ENCODE measurements around the gene ZP2. TPM values are rescaled to one million over a fixed set of nuclear protein-coding genes. Genes with fewer than 3 reads are reported as not detected.
"Not testable (repeated sequence)": the region's sequence is repeated elsewhere in the genome, so short reads cannot be mapped to it uniquely, and the experiment has no call there.

The ZP2 gene
- total RNA-seq = not detected in 2 replicates
- long read RNA-seq = 0 reads

GRCh38 chr16:21211486-21211885, at the start of gene ZP2:
Gene ZP2, minus strand, starts transcription at chr16:21211574. Its CDS starts 27 bp downstream, at chr16:21211547.
- Mint-ChIP-seq H3K27ac (ENCODE audit: unreplicated experiment) (peak within 1 kb of the TSS; percentile 93), H3K9me3 (no peaks in the 10 kb centered on the region), H3K4me1 (no peaks in the 10 kb centered on the region), H3K27me3 (ENCODE audit: low read depth) (peaks cover 11% of the 10 kb centered on the region), H3K4me3 (no peak within 1 kb of the TSS), H3K36me3 (ENCODE audit: low read depth) (no peaks in the 10 kb centered on the region)
- DNase-seq (ENCODE audit: low read depth, low spot score) = no peak
- TF ChIP-seq CTCF (conservative IDR thresholded peaks at IDR 0.05) = no peak

- no peak overlapping the region for H3K4me3 Mint-ChIP-seq
- H3K4me1 Mint-ChIP-seq = peaks cover 7% of the 10 kb centered on the region
- no peak for DNase-seq (ENCODE audit: low read depth, low spot score)
- no peak overlapping the region for H3K27ac Mint-ChIP-seq (ENCODE audit: unreplicated experiment)
- H3K36me3 Mint-ChIP-seq (ENCODE audit: low read depth) = no peaks in the 10 kb centered on the region
- peaks cover 11% of the 10 kb centered on the region for H3K27me3 Mint-ChIP-seq (ENCODE audit: low read depth)
- H3K9me3 Mint-ChIP-seq = no peaks in the 10 kb centered on the region
- no peak for TF ChIP-seq CTCF (conservative IDR thresholded peaks at IDR 0.05)
Measured at GRCh38 chr16:21257284-21257683, 45.9 kb upstream of the ZP2 start.

GRCh38 chr16:21256636-21257035, 45.3 kb upstream of the ZP2 start:
- peaks cover 7% of the 10 kb centered on the region for H3K4me1 Mint-ChIP-seq
- no peak overlapping the region for H3K27ac Mint-ChIP-seq (ENCODE audit: unreplicated experiment)
- H3K4me3 Mint-ChIP-seq = no peak overlapping the region
- H3K36me3 Mint-ChIP-seq (ENCODE audit: low read depth) = no peaks in the 10 kb centered on the region
- no peak for TF ChIP-seq CTCF (conservative IDR thresholded peaks at IDR 0.05)
- H3K27me3 Mint-ChIP-seq (ENCODE audit: low read depth) = peaks cover 11% of the 10 kb centered on the region
- H3K9me3 Mint-ChIP-seq = no peaks in the 10 kb centered on the region
- no peak for DNase-seq (ENCODE audit: low read depth, low spot score)

- Mint-ChIP-seq H3K27me3 (ENCODE audit: low read depth) (peaks cover 23% of the 10 kb centered on the region), H3K4me3 (no peak overlapping the region), H3K4me1 (no peaks in the 10 kb centered on the region), H3K9me3 (no peaks in the 10 kb centered on the region), H3K36me3 (ENCODE audit: low read depth) (no peaks in the 10 kb centered on the region), H3K27ac (ENCODE audit: unreplicated experiment) (no peak overlapping the region)
- TF ChIP-seq CTCF (conservative IDR thresholded peaks at IDR 0.05) = no peak
- no peak for DNase-seq (ENCODE audit: low read depth, low spot score)
Measured at GRCh38 chr16:21253470-21253869, 42.1 kb upstream of the ZP2 start.

GRCh38 chr16:21250072-21250923, 38.9 kb upstream of the ZP2 start:
- no peak overlapping the region for H3K27ac Mint-ChIP-seq (ENCODE audit: unreplicated experiment)
- no peaks in the 10 kb centered on the region for H3K4me1 Mint-ChIP-seq
- H3K9me3 Mint-ChIP-seq = no peaks in the 10 kb centered on the region
- H3K4me3 Mint-ChIP-seq = no peak overlapping the region
- H3K36me3 Mint-ChIP-seq (ENCODE audit: low read depth) = no peaks in the 10 kb centered on the region
- no peak for TF ChIP-seq CTCF (conservative IDR thresholded peaks at IDR 0.05)
- DNase-seq (ENCODE audit: low read depth, low spot score) = no peak
- H3K27me3 Mint-ChIP-seq (ENCODE audit: low read depth) = peaks cover 22% of the 10 kb centered on the region

- H3K4me3 Mint-ChIP-seq; H3K9me3 Mint-ChIP-seq; H3K27ac Mint-ChIP-seq (ENCODE audit: unreplicated experiment); DNase-seq (ENCODE audit: low read depth, low spot score); H3K36me3 Mint-ChIP-seq (ENCODE audit: low read depth); H3K4me1 Mint-ChIP-seq: not testable (repeated sequence)
- peaks cover 12% of the 10 kb centered on the region for H3K27me3 Mint-ChIP-seq (ENCODE audit: low read depth)
Measured at GRCh38 chr16:21248179-21248578, 36.8 kb upstream of the ZP2 start.

All from neural crest cell (in vitro differentiated cells).